Stimulated activated CD4-positive, alpha-beta T cell treated with anti-CD3 and anti-CD28 coated beads, Interleukin-1b, Interleukin-23, amount 100 ng/mL, for 48 hours (primary cell): ENCODE results near the gene BBX.

Experiments used
- DNase-seq: peaks from one replicate; pipeline ENCODE4 v3.0.0-alpha.2; 2020

BBX gene

GRCh38 chr3:107757140-107757539, 234.4 kb downstream of the BBX start:
- DNase-seq, result no peak

GRCh38 chr3:107760144-107760543, 237.4 kb downstream of the BBX start:
- no peak for DNase-seq

- DNase-seq, result no peak
Observed at GRCh38 chr3:107761391-107761790, 238.6 kb downstream of the BBX start.

- DNase-seq, result no peak
Observed at GRCh38 chr3:107765524-107765923, 242.8 kb downstream of the BBX start.

- no peak for DNase-seq
Observed at GRCh38 chr3:107767897-107768605, 245.3 kb downstream of the BBX start.

- DNase-seq, result no peak
Observed at GRCh38 chr3:107769882-107770281, 247.1 kb downstream of the BBX start.

GRCh38 chr3:107772016-107772415, 249.3 kb downstream of the BBX start:
- no peak for DNase-seq

GRCh38 chr3:107775974-107776373, 253.2 kb downstream of the BBX start:
- no peak for DNase-seq

- DNase-seq, result no peak
Observed at GRCh38 chr3:107781253-107781652, 258.5 kb downstream of the BBX start.

- DNase-seq, result no peak
Observed at GRCh38 chr3:107782054-107782453, 259.3 kb downstream of the BBX start.

- no peak for DNase-seq
Observed at GRCh38 chr3:107790612-107791011, 267.9 kb downstream of the BBX start.

- DNase-seq, result no peak
Observed at GRCh38 chr3:107791027-107791426, 268.3 kb downstream of the BBX start.

- DNase-seq, result no peak
Observed at GRCh38 chr3:107791450-107791849, 268.7 kb downstream of the BBX start.

GRCh38 chr3:107794664-107795443, 272.1 kb downstream of the BBX start:
- no peak for DNase-seq

GRCh38 chr3:107795514-107796094, 272.8 kb downstream of the BBX start:
- no peak for DNase-seq

GRCh38 chr3:107796791-107797190, 274.0 kb downstream of the BBX start:
- no peak for DNase-seq

GRCh38 chr3:107797586-107797985, 274.8 kb downstream of the BBX start:
- DNase-seq, result no peak

GRCh38 chr3:107798381-107798780, 275.6 kb downstream of the BBX start:
- no peak for DNase-seq

GRCh38 chr3:107800710-107801109, 277.9 kb downstream of the BBX start:
- DNase-seq, result no peak

GRCh38 chr3:107803170-107803569, 280.4 kb downstream of the BBX start:
- no peak for DNase-seq

- no peak for DNase-seq
Observed at GRCh38 chr3:107806021-107806420, 283.3 kb downstream of the BBX start.

- no peak for DNase-seq
Observed at GRCh38 chr3:107806536-107806935, 283.8 kb downstream of the BBX start.

- DNase-seq, result no peak
Observed at GRCh38 chr3:107810171-107811071, 287.7 kb downstream of the BBX start.
